HFFc6 (cell line): ENCODE data around the gene CCNH. TPM values are rescaled to one million over a fixed set of nuclear protein-coding genes. Genes with fewer than 3 reads are reported as not detected.

Source experiments
- DNase-seq: peaks from one replicate; pipeline ENCODE4 v3.0.0-alpha.2; 2018
- H3K27ac Mint-ChIP-seq: 2 replicates; pipeline ENCODE4 v1.8.0; 2020; ENCODE audit warnings: mild to moderate bottlenecking, mixed read lengths
- H3K27me3 Mint-ChIP-seq: 2 replicates; pipeline ENCODE4 v1.8.0; 2021; ENCODE audit warnings: mild to moderate bottlenecking, moderate library complexity, mixed read lengths; ENCODE audit not compliant: insufficient read depth
- H3K36me3 Mint-ChIP-seq: 2 replicates; pipeline ENCODE4 v1.8.0; 2021; ENCODE audit warnings: low read depth, mixed read lengths
- H3K4me1 Mint-ChIP-seq: 2 replicates; pipeline ENCODE4 v1.8.0; 2020; ENCODE audit warnings: low read depth, mixed read lengths
- H3K4me3 Mint-ChIP-seq: 2 replicates; pipeline ENCODE4 v1.8.0; 2020; ENCODE audit warnings: mild to moderate bottlenecking, moderate library complexity, mixed read lengths
- H3K9me3 Mint-ChIP-seq: 2 replicates; pipeline ENCODE4 v1.8.0; 2020; ENCODE audit warnings: mild to moderate bottlenecking, mixed read lengths
- total RNA-seq, 6 experiments: library from RNA; stranded (reverse); fragmentation: NEBNext Ultra II Directional; extraction: Animal tissue kit (Norgen Biotek cat#: 25700); gene quantifications; 2 replicates in 1 of 6; 3 replicates in 5 of 6; pipeline ENCODE4 v1.2.3, GENCODE V29; 2021
- TF ChIP-seq, protein P1 (sequence below): fragments of 200-600 bp; sonication (generic); IDR thresholded peaks from 2 replicates; pipeline ENCODE4 v1.5.0; 2021; ENCODE audit warnings: antibody characterized with exemption, mild to moderate bottlenecking

The CCNH gene
- total RNA-seq, 6 experiments from 2014 or later = 49.5 to 69.0 (median 66.4) TPM

DNA sequence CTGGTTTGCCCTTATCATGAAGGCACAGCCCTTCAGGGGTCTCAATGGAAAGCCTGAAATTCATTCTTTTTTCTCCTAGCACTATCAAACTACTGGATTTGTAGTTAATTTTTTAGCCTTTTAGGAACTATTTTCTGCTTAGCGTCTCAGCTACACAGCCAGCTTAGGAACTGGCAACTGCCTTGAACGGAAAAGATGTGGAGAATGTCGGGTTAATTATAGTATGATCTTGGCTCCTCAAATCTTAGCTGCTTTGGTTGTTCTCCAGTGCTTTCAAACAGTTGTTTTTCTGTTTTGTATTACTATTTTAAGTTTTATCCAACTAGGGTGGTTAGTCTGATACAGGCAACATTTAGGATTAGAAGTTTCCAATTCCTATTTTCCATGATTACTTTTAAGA lies 44.1 kb downstream of the CCNH start:
- H3K4me3 Mint-ChIP-seq = no peak overlapping the region

GRCh38 chr5:87367243-87367642 lies 45.5 kb downstream of the CCNH start:
- H3K27me3 Mint-ChIP-seq = no peaks in the 10 kb centered on the region
- H3K36me3 Mint-ChIP-seq = peaks cover 40% of the 10 kb centered on the region; the same call in 1 of the 2 replicates
- DNase-seq = no peak
- H3K27ac Mint-ChIP-seq = no peak overlapping the region
- H3K4me1 Mint-ChIP-seq = no peaks in the 10 kb centered on the region; the same call in 1 of the 2 replicates
- H3K4me3 Mint-ChIP-seq = no peak overlapping the region
- no peaks in the 10 kb centered on the region for H3K9me3 Mint-ChIP-seq
- TF ChIP-seq, protein P1, sequence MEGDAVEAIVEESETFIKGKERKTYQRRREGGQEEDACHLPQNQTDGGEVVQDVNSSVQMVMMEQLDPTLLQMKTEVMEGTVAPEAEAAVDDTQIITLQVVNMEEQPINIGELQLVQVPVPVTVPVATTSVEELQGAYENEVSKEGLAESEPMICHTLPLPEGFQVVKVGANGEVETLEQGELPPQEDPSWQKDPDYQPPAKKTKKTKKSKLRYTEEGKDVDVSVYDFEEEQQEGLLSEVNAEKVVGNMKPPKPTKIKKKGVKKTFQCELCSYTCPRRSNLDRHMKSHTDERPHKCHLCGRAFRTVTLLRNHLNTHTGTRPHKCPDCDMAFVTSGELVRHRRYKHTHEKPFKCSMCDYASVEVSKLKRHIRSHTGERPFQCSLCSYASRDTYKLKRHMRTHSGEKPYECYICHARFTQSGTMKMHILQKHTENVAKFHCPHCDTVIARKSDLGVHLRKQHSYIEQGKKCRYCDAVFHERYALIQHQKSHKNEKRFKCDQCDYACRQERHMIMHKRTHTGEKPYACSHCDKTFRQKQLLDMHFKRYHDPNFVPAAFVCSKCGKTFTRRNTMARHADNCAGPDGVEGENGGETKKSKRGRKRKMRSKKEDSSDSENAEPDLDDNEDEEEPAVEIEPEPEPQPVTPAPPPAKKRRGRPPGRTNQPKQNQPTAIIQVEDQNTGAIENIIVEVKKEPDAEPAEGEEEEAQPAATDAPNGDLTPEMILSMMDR = no peak

More for the DNA sequence above, 44.1 kb downstream of the CCNH start:
- Mint-ChIP-seq H3K27me3 (no peaks in the 10 kb centered on the region), H3K27ac (peak overlapping the region; percentile 59), H3K9me3 (no peaks in the 10 kb centered on the region), H3K4me1 (no peaks in the 10 kb centered on the region; the same call in 1 of the 2 replicates), H3K36me3 (peaks cover 53% of the 10 kb centered on the region; the same call in 1 of the 2 replicates)
- TF ChIP-seq, protein P1 = no peak
- no peak for DNase-seq

DNA sequence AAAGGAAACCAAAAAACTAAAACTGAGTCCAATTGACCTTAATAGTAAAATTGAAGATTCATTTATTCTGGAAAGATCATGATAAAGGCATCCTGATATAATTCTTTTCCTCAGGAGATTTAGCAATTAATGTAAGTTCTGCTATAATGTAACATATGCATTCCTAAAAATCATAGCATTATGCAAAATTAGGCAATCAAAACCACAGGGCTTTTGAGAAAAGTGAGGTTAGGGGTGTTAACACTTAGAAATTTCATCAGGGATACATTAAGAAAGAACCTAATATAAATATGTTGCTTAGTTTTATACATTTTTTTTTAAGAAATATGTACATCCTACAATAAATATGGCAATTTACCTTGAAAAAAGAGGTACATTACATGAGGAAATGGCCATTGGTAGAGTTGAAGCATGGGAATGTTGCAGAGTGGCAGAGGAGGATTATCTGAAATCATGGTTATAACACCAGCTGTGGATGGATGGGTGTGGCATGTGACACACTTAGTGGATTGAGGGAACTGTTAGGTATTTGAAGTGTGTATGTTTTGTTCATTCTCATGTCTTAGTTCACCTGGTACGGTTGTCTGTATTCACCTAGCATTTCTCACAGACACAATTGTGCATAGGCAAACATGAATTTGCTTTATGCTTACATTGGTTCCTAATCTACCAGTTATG lies 51.1 kb downstream of the CCNH start:
- TF ChIP-seq, protein P1 = no peak
- Mint-ChIP-seq H3K36me3 (peaks cover 51% of the 10 kb centered on the region), H3K4me3 (no peak overlapping the region), H3K27ac (peak overlapping the region; percentile 55), H3K27me3 (no peaks in the 10 kb centered on the region), H3K9me3 (no peaks in the 10 kb centered on the region), H3K4me1 (peaks cover 16% of the 10 kb centered on the region; the same call in 1 of the 2 replicates)
- DNase-seq = no peak

- DNase-seq = no peak
- Mint-ChIP-seq H3K4me3 (no peak overlapping the region), H3K36me3 (peaks cover 49% of the 10 kb centered on the region)
These were observed 51.7 kb downstream of the CCNH start for GRCh38 chr5:87361031-87361445.

DNA sequence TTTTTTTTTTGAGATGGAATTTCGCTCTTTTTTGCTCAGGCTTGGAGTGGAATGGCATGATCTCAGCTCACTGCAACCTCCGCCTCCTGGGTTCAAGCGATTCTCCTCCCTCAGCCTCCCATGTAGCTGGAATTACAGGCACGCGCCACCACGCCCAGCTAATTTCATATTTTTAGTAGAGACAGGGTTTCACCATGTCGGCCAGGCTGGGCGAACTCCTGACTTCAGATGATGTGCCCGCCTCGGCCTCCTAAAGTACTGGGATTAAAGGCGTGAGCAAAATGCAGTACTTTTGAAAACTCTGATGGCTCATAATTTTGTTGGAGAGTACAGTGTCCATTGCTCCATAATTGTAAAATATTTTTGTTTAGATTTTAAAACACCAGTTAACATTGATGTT lies 52.6 kb downstream of the CCNH start:
- Mint-ChIP-seq H3K9me3 (no peaks in the 10 kb centered on the region), H3K4me1 (peaks cover 16% of the 10 kb centered on the region; the same call in 1 of the 2 replicates), H3K27ac (no peak overlapping the region), H3K36me3 (peaks cover 56% of the 10 kb centered on the region), H3K27me3 (no peaks in the 10 kb centered on the region), H3K4me3 (no peak overlapping the region)
- TF ChIP-seq, protein P1 = no peak
- no peak for DNase-seq

More at GRCh38 chr5:87361031-87361445, 51.7 kb downstream of the CCNH start:
- Mint-ChIP-seq H3K27me3 (no peaks in the 10 kb centered on the region), H3K9me3 (no peaks in the 10 kb centered on the region), H3K4me1 (peaks cover 16% of the 10 kb centered on the region; the same call in 1 of the 2 replicates), H3K27ac (peak overlapping the region; percentile 55)
- TF ChIP-seq, protein P1 = no peak
